LNCaP clone FGC (cell line): ENCODE results near the gene ZBTB16.

Source experiments
- DNase-seq: peaks from one replicate; pipeline ENCODE4 v3.0.0-alpha.2; 2011; ENCODE audit warnings: low read depth
- H3K4me3 ChIP-seq: 2 replicates; pipeline ENCODE4 v1.5.1; 2011; ENCODE audit warnings: mild to moderate bottlenecking, low read depth, low read length, control low read depth
- TF ChIP-seq, protein P1 (sequence below): IDR thresholded peaks from 2 replicates; pipeline ENCODE4 v1.5.1; 2012; ENCODE audit warnings: mild to moderate bottlenecking; ENCODE audit not compliant: control insufficient read depth, insufficient read depth; ENCODE audit errors: extremely low read depth

ZBTB16 gene

DNA sequence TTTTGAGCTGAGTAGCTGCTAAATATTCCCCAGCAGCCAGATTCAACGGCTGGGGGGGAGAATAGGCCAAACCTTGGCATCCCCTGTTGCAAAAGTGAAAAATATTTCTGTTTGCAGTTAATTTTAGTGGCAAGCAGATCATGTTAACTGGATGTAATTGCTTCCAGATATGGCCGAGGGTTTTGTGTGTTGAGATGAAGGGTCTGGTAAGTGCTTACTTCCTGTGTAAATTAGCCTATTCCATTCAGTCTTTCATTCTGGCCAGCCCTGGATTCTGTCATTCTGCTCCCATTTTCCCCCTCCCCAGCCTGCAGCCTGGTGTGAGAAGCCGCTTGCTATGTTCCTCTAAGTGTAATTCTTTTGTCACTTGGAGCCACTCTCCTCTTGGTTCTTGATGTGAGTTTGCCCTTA lies 17.4 kb downstream of the ZBTB16 start:
- DNase-seq: no peak
- H3K4me3 ChIP-seq: 0 out of 2 replicates have a peak overlapping the region, but pooled peaks have one; percentile 5
- TF ChIP-seq, protein P1, sequence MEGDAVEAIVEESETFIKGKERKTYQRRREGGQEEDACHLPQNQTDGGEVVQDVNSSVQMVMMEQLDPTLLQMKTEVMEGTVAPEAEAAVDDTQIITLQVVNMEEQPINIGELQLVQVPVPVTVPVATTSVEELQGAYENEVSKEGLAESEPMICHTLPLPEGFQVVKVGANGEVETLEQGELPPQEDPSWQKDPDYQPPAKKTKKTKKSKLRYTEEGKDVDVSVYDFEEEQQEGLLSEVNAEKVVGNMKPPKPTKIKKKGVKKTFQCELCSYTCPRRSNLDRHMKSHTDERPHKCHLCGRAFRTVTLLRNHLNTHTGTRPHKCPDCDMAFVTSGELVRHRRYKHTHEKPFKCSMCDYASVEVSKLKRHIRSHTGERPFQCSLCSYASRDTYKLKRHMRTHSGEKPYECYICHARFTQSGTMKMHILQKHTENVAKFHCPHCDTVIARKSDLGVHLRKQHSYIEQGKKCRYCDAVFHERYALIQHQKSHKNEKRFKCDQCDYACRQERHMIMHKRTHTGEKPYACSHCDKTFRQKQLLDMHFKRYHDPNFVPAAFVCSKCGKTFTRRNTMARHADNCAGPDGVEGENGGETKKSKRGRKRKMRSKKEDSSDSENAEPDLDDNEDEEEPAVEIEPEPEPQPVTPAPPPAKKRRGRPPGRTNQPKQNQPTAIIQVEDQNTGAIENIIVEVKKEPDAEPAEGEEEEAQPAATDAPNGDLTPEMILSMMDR: no peak

DNA sequence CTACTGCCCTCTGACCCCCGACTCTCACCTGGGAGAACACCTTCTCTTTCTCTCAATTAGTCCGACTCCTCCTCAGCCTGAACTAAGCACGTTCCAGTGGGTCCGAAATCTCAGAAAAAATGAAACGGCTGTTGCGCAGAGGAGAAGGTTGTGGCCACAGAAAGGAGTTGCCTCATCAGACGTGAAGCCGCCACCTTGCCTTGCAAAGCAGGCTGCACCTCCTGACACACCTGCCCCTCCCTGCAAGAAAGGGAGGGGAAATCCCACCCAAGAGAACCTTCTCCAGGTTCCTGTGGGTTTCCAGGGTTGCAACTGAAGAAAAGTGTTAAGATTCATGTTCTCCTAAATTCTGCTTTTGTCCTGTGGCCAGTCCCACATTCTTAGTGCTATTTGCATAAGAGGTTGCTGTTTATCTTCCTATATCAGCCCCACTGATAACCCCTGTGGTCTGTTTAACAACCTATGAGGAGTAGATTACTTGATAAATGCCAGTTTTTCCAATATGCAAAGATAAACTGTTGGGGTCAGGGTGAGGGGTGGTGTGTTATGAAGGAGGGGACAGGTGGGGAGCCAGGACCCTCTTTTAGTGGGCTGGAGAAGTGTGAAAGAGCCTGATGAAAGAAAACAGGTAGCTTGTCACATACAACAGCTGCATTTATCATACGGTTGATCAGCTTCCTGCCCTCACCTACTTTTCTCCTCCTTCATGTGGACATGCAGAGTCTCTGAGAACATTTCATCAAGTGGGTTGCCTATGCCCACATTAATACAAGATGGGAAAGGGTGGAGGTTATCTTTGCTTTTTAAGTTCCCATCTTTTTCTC lies 18.2 kb downstream of the ZBTB16 start:
- TF ChIP-seq, protein P1: no peak
- no peak for DNase-seq
- peak overlapping the region; percentile 25; the same call in 1 of the 2 replicates for H3K4me3 ChIP-seq

DNA sequence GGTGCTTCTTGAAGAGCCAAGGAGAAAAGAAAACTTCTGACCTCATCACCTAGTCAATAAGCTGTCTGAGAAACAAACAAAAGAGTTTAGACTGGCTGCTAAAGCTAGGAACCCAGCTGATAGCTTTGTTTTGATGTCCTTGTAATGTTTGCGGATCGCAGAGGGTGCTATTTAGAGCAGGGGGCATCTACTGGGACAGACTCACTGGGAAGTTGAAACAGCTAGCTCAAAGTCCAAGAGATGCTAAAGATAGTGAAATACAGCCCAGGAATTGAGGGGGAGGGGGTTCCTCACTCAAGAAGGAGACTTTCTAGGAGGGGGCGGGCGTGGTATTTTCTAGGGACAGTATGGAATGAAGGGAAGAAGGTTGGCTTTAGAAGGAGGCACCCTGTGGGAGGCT lies 18.9 kb downstream of the ZBTB16 start:
- no peak overlapping the region; the same call in 1 of the 2 replicates for H3K4me3 ChIP-seq
- DNase-seq: peak; percentile 93
- TF ChIP-seq, protein P1: no peak

DNA sequence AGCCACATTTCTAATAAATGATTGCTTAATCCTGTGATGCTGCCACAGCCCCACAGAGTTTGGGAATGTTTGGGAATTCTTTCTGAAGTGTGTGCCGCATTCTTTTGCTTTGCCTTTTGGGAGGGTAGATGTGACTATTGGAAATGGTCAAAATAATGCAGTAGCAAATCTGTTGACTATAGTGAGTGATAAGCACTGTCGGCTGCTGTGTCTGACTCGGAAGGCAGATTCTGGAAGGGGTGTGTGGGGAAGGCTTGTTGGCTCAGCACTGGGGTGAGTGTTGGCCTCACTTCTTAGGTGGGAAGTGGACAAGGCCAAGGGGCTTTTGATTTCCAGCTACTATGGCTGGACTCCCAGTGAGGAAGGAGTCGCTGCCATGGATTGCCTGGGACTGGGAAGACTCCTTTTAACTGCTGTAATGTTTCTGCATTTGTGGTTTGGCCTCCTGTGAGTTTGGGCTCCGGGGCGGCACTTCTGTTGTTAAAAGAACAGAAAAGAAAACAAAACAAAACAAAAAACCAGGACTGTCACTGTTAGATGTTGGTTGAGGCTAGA lies 20.1 kb downstream of the ZBTB16 start:
- TF ChIP-seq, protein P1: no peak
- H3K4me3 ChIP-seq: no peak overlapping the region
- DNase-seq: no peak

DNA sequence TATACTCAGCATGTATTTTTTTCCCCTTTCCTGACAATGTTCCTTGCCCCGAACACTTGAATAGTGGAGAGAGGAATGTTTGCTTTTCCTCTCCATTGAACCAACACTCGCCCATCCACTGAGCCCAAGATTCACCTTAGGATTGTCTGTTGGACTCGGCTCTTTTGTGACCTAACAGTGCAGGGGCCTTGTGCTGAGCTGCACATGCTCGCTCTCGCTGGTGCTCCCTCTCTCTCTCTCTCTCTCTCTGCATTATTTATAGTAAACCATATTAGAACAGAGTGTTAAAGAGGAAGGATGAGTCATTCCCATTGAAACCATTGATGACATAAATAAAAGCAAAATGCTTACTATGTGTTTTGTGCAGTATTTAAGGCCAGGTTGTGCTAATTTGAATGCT lies 20.7 kb downstream of the ZBTB16 start:
- TF ChIP-seq, protein P1: no peak
- DNase-seq: peak; percentile 81
- no peak overlapping the region for H3K4me3 ChIP-seq

DNA sequence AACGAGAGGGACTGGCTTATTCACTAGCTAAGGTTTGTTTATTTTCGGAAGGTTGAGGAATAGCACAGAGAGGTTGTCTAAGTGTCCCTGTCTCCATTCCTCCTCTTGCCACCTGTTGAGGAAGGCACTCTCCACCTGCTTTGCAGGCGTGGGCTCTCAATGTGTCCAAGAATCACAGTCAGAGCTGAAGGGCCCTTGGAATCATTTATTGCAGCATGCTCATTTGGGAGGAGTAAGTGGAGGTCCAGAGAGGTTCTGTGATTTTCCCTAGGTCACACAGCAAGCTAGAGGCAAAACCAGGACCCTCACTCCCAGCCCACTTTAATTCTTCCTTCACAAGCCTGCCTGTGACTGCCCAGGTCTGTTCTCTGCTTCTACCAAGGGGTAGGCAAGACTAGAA lies 21.3 kb downstream of the ZBTB16 start:
- no peak overlapping the region for H3K4me3 ChIP-seq
- DNase-seq: no peak
- TF ChIP-seq, protein P1: no peak
